ENCODE measurements around the gene USP40.

DNA sequence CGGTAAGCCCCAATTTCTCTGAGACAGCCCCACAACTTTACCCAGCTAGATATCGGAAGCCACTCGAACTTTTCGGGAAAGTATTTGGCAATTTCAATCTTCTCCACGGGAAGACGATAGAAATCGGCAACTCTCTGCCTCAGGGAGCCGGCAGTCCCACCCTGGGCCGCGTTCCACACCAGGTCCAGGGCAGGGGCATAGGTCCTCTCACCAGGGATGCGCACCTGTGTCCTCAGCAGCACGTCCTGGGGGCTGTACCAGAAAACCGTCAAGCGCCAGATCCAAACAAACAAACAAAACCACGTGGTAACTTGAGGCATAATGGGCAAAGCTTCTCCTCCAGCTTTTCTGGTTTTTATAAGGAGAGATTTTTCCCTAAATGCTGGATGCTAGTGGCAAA lies 80.9 kb downstream of the USP40 start:
- TF ChIP-seq EZH2 (IDR thresholded peaks at IDR 0.05) (no peak), CTCF (IDR thresholded peaks at IDR 0.05) (no peak), EZH2phosphoT487 (IDR thresholded peaks at IDR 0.05) (no peak)
